ENCODE results near the gene GLP1R. TPM values are rescaled to one million over a fixed set of nuclear protein-coding genes. Genes with fewer than 3 reads are reported as not detected.

Gene GLP1R
- total and polyA plus RNA-seq, 8 donors = 0.26 to 0.85 (median 0.67) TPM; not detected in 1

- ATAC-seq (peak; percentile 79), DNase-seq (peak in 1 of 4 donors; percentile 21)
- H3K27me3 ChIP-seq = no peaks in the 10 kb centered on the region
- H3K4me1 ChIP-seq = no peaks in the 10 kb centered on the region
- no peaks in the 10 kb centered on the region for H3K9me3 ChIP-seq
- H3K36me3 ChIP-seq = no peaks in the 10 kb centered on the region
- no peak for TF ChIP-seq CTCF (IDR thresholded peaks at IDR 0.05)
- no peak overlapping the region for H3K27ac ChIP-seq
- H3K4me3 ChIP-seq = no peak overlapping the region
- intact Hi-C loops (cut with DNase I) = no loop called here
Measured at GRCh38 chr6:39018103-39018502, 30.5 kb upstream of the GLP1R start.

GRCh38 chr6:39020136-39020535 lies 28.4 kb upstream of the GLP1R start:
- no peak for TF ChIP-seq CTCF (IDR thresholded peaks at IDR 0.05)
- H3K4me3 ChIP-seq = no peak overlapping the region
- ATAC-seq (no peak), DNase-seq (no peak)
- no peaks in the 10 kb centered on the region for H3K27me3 ChIP-seq
- no peak overlapping the region for H3K27ac ChIP-seq
- intact Hi-C loops (cut with DNase I) = no loop called here
- no peaks in the 10 kb centered on the region for H3K9me3 ChIP-seq
- H3K36me3 ChIP-seq = no peaks in the 10 kb centered on the region
- no peaks in the 10 kb centered on the region for H3K4me1 ChIP-seq

- Histone ChIP-seq H3K4me3 (no peak overlapping the region), H3K36me3 (no peaks in the 10 kb centered on the region), H3K27ac (no peak overlapping the region), H3K4me1 (no peaks in the 10 kb centered on the region), H3K9me3 (no peaks in the 10 kb centered on the region), H3K27me3 (no peaks in the 10 kb centered on the region)
- no peak for TF ChIP-seq CTCF (IDR thresholded peaks at IDR 0.05)
- intact Hi-C loops (cut with DNase I) = no loop called here
- ATAC-seq (no peak), DNase-seq (no peak)
Measured at GRCh38 chr6:39021041-39021440, 27.5 kb upstream of the GLP1R start.

- Histone ChIP-seq H3K36me3 (no peaks in the 10 kb centered on the region), H3K27me3 (no peaks in the 10 kb centered on the region), H3K4me3 (no peak overlapping the region), H3K4me1 (no peaks in the 10 kb centered on the region), H3K27ac (no peak overlapping the region), H3K9me3 (no peaks in the 10 kb centered on the region)
- TF ChIP-seq CTCF (IDR thresholded peaks at IDR 0.05) = no peak
- DNase-seq (no peak), ATAC-seq (peak; percentile 48)
- intact Hi-C loops (cut with DNase I) = no loop called here
Measured at GRCh38 chr6:39021779-39022178, 26.8 kb upstream of the GLP1R start.

GRCh38 chr6:39026175-39026574 lies 22.4 kb upstream of the GLP1R start:
- Histone ChIP-seq H3K27me3 (no peaks in the 10 kb centered on the region), H3K4me3 (no peak overlapping the region), H3K27ac (no peak overlapping the region), H3K36me3 (no peaks in the 10 kb centered on the region), H3K4me1 (no peaks in the 10 kb centered on the region), H3K9me3 (no peaks in the 10 kb centered on the region)
- DNase-seq (no peak), ATAC-seq (no peak)
- intact Hi-C loops (cut with DNase I) = no loop called here
- no peak for TF ChIP-seq CTCF (IDR thresholded peaks at IDR 0.05)
